Right lung (tissue), 5 donors: ENCODE data around the gene MYCBP2. TPM values are rescaled to one million over a fixed set of nuclear protein-coding genes. Genes with fewer than 3 reads are reported as not detected.

Experiments
- DNase-seq, 2 donors: peaks; one replicate each; pipeline ENCODE4 v3.0.0-alpha.2; 2013
- polyA plus RNA-seq, 5 donors: library from polyadenylated mRNA; unstranded; fragments of 120-200 nt; gene quantifications; one replicate each; pipeline versions ENCODE4 v1.2.1 to v1.2.3, GENCODE V29; 2013; ENCODE audit warnings: inconsistent platforms in 1 of 5, low replicate concordance in 1 of 5; ENCODE audit not compliant: insufficient read length in 5 of 5, insufficient read depth in 1 of 5

The MYCBP2 gene
- polyA plus RNA-seq, 5 donors: 57.6 to 77.4 (median 69.5) TPM

GRCh38 chr13:77105051-77105450 is 221.8 kb downstream of the MYCBP2 start:
- DNase-seq: no peak

GRCh38 chr13:77099415-77099814 is 227.5 kb downstream of the MYCBP2 start:
- DNase-seq: no peak

GRCh38 chr13:77095288-77095687 is 231.6 kb downstream of the MYCBP2 start:
- no peak for DNase-seq

DNA sequence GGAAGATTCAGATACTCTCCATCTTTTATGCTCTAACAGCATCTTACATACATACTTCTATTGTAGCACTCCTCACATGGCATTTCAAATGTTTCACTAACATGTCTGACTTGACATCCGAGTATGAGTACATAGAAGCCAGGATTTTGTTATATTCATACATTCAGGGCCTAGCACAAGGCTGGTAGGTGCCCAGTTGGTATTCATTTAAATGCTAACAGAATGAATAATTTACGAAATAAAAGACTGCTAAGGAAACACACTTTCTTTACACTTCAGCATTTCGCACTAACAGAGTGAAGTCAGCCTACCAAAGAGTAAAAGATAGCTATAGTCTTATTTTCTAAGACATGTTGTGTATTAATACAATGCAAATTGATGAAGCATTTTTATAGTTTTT is 232.1 kb downstream of the MYCBP2 start:
- no peak for DNase-seq

- DNase-seq: no peak
Measured at GRCh38 chr13:77093735-77094134, 233.2 kb downstream of the MYCBP2 start.

- DNase-seq: no peak
Measured at GRCh38 chr13:77084755-77085154, 242.1 kb downstream of the MYCBP2 start.

GRCh38 chr13:77079902-77080413 is 246.9 kb downstream of the MYCBP2 start:
- DNase-seq: no peak

DNA sequence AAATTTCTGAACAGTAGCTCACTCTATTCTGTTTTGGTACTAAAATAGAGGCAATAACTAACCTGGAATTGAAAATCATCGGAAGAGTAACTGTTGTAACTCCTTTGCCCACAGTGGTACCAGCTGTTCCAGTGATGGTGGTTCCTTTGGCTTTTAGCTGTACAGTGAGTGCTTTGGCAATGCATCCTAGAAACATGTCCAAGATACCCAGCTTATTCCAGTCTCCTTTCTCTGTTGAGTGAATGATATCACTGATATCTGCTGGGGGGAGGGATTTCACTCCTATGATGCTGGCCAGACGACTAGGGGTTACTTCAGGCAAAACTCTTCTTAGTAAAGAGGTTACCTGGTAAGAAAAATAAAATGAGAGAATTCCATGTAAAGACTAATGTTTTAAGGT is 259.4 kb downstream of the MYCBP2 start:
- no peak for DNase-seq

DNA sequence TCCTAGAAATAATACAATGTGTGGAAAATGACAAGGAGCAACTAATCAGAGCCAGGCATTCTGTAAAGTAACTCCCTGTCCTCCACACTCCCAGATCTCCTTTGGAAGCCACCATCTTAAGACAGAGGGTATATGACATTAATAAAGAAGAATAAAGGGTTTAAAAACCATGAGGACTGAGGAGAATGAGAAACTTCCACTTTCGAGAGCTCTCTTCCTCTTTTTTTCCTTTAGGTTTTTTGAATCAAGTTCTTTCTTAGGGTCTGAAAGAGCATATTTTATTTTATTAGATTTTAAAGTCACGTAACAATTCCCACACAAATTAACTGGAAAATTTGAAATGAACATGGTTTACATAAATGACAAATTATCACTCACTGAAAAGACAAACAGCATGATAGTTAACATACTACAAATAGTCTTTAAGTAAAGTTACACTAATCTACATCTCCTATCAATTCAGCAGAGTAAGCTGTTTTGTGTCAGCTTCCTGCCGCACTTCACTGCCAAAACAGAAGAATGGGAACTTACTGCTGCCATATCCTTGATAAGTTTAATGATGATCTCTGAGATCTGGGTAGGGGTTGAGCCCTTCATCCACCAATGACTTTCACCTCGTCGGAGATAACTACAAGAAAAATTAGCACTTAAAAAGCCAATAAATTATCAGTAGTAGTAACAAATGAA is 261.3 kb downstream of the MYCBP2 start:
- DNase-seq: peak in 1 of 2 donors; percentile 5

GRCh38 chr13:77062097-77062496 is 264.8 kb downstream of the MYCBP2 start:
- DNase-seq: no peak

DNA sequence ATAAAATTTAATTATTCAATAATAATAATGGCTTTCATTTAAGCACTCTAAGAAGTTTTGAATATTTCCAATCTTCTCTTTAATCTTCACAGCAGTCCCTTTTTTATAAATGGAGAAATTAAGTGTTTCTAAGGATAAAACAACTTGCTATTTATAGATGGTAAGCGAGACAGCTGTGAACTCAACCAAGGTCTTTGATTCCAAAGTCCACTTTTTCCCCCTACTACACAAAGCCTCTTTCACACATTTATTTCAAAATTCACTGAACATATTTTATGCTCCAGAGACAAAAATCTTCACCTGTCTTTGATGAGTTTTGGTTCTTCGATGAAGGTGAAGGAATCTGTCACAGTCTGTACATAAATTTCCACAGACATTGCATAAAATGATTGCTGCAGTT is 265.5 kb downstream of the MYCBP2 start:
- DNase-seq: no peak

DNA sequence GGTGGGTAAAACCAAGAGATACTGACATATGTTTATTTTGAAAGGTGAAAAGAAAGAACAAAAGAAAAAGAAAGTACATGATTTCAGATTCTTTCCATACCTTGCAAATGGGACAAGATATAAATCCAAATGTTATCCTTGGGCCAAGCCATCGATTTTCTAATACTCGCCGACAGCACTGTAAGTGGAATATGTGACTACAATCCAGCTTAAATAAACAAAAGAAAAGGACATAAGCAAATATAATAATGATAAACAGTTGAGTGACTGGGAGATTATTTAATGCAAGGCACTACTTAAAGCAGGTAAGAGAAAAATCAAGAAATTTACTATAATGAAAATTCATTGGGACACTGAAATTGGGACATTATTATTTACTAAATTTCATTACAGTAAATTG is 270.0 kb downstream of the MYCBP2 start:
- no peak for DNase-seq

GRCh38 chr13:77056382-77056781 is 270.5 kb downstream of the MYCBP2 start:
- DNase-seq: no peak

GRCh38 chr13:77055158-77055557 is 271.7 kb downstream of the MYCBP2 start:
- DNase-seq: no peak

- DNase-seq: no peak
Measured at GRCh38 chr13:77053192-77053591, 273.7 kb downstream of the MYCBP2 start.

DNA sequence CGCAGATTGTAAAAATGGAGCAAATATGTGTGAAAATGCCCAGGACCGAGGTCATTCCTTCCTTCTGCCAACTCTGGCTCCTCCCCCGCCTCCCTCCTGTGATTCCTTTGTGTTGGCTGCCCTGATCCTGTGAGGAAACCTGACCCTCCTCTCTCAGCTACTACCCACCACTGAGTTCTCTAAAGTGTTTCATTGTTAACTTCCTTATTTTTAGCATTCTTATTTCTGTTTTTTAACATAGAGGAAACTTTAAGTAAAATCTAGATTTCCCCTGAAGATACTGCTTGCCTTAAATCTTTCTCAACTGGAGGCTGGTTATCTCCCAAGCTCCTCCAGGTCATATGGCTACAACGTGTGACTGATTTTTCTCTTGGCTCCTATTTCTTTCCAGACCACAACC is 278.2 kb downstream of the MYCBP2 start:
- DNase-seq: no peak

GRCh38 chr13:77047649-77048343 is 279.1 kb downstream of the MYCBP2 start:
- no peak for DNase-seq

DNA sequence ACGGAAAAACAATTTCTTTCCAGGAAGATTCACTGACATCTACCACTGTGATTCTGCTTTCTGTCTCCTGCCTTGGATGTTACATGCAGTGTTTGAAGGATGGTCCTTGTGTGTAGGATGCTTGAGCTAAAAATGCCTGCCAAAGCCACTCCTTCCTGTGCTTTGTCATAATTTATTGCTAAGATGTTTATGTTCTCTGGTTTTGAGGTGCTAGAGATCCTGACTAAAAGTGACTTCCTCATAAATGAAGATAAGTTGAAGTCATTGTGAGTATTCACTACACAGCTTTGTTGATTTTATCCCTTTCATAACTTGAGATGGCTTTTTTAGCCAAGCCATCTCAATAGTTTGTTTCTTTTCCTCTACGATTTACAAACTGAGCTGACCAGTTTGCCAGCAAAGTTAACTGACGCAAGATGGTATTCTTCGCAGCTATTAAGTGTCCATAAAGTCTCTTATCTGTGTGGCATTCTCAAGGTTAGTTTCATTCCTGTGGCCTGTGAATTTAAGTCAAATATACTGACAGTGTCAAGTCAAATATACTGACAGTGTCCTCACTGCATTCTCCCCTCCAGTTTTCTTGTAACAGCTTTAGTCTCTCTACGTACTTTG is 284.2 kb downstream of the MYCBP2 start:
- DNase-seq: no peak

- DNase-seq: no peak
Measured at GRCh38 chr13:77040835-77041234, 286.1 kb downstream of the MYCBP2 start.

- DNase-seq: no peak
Measured at GRCh38 chr13:77040076-77040475, 286.8 kb downstream of the MYCBP2 start.

GRCh38 chr13:77038907-77039480 is 287.9 kb downstream of the MYCBP2 start:
- no peak for DNase-seq

GRCh38 chr13:77036279-77036678 is 290.6 kb downstream of the MYCBP2 start:
- DNase-seq: no peak

GRCh38 chr13:77034881-77035280 is 292.0 kb downstream of the MYCBP2 start:
- DNase-seq: no peak
